ENCODE measurements around the gene TRPM5.

Gene TRPM5

GRCh38 chr11:2431395-2431794 is 12.9 kb downstream of the TRPM5 start:
- H3K4me3 ChIP-seq (ENCODE audit: control insufficient read depth in 1 of 7, extremely low read depth in 1 of 7, insufficient read depth in 4 of 7, low read depth in 2 of 7, low read length in 6 of 7): no peak overlapping the region
- H3K9me3 ChIP-seq (ENCODE audit: control extremely low read depth in 1 of 5, control insufficient read depth in 4 of 5, insufficient read depth in 2 of 5, low read depth in 1 of 5, low read length in 4 of 5): no peaks in the 10 kb centered on the region
- H3K27ac ChIP-seq (ENCODE audit: insufficient read depth in 1 of 2, low read depth in 1 of 2, low read length in 2 of 2, poor library complexity in 1 of 2, severe bottlenecking in 2 of 2): no peak overlapping the region
- POLR2A ChIA-PET: no interaction called here
- CTCF ChIA-PET: interaction anchor here (1.0 to 2.8 kb wide), 6 partner anchors 10 to 452 kb away, joined by 3 to 28 read pairs (median 3); no protein-coding TSS in a partner anchor
- H3K36me3 ChIP-seq (ENCODE audit: control insufficient read depth in 4 of 4, insufficient read depth in 4 of 4, low read length in 3 of 4): no peaks in the 10 kb centered on the region
- no peaks in the 10 kb centered on the region for H3K4me1 ChIP-seq (ENCODE audit: control extremely low read depth in 1 of 4, control insufficient read depth in 4 of 4, insufficient read depth in 4 of 4, low read length in 3 of 4)
- 100% methylated on average over 1 of the region's 1 CpG for WGBS (ENCODE audit: insufficient coverage)
- no peak for DNase-seq
- no peaks in the 10 kb centered on the region for H3K27me3 ChIP-seq (replicated peaks in 2 of 5; ENCODE audit: control insufficient read depth in 4 of 5, insufficient read depth in 5 of 5, low read length in 4 of 5)

- ChIA-PET POLR2A (interaction anchor here (0.6 kb wide), 1 partner anchor 251 kb away, joined by 3 read pairs; no protein-coding TSS in a partner anchor), CTCF (interaction anchor here (0.7 to 11.1 kb wide), 10 partner anchors 11 to 462 kb away, joined by 3 to 284 read pairs (median 4); no protein-coding TSS in a partner anchor)
- H3K36me3 ChIP-seq (ENCODE audit: control insufficient read depth in 4 of 4, insufficient read depth in 4 of 4, low read length in 3 of 4): no peaks in the 10 kb centered on the region
- H3K4me1 ChIP-seq (ENCODE audit: control extremely low read depth in 1 of 4, control insufficient read depth in 4 of 4, insufficient read depth in 4 of 4, low read length in 3 of 4): no peaks in the 10 kb centered on the region
- no peaks in the 10 kb centered on the region for H3K9me3 ChIP-seq (ENCODE audit: control extremely low read depth in 1 of 5, control insufficient read depth in 4 of 5, insufficient read depth in 2 of 5, low read depth in 1 of 5, low read length in 4 of 5)
- no peak overlapping the region for H3K4me3 ChIP-seq (ENCODE audit: control insufficient read depth in 1 of 7, extremely low read depth in 1 of 7, insufficient read depth in 4 of 7, low read depth in 2 of 7, low read length in 6 of 7)
- DNase-seq: peak; percentile 70 to 84 (median 76)
- H3K27me3 ChIP-seq (replicated peaks in 2 of 5; ENCODE audit: control insufficient read depth in 4 of 5, insufficient read depth in 5 of 5, low read length in 4 of 5): no peaks in the 10 kb centered on the region
- WGBS (ENCODE audit: insufficient coverage): 61% methylated on average over 4 of the region's 8 CpGs
- H3K27ac ChIP-seq (ENCODE audit: insufficient read depth in 1 of 2, low read depth in 1 of 2, low read length in 2 of 2, poor library complexity in 1 of 2, severe bottlenecking in 2 of 2): no peak overlapping the region
Observed at GRCh38 chr11:2428322-2428795, 16.0 kb downstream of the TRPM5 start.

- H3K4me3 ChIP-seq (ENCODE audit: control insufficient read depth in 1 of 7, extremely low read depth in 1 of 7, insufficient read depth in 4 of 7, low read depth in 2 of 7, low read length in 6 of 7): no peak overlapping the region
- DNase-seq: no peak
- H3K4me1 ChIP-seq (ENCODE audit: control extremely low read depth in 1 of 4, control insufficient read depth in 4 of 4, insufficient read depth in 4 of 4, low read length in 3 of 4): no peaks in the 10 kb centered on the region
- no peaks in the 10 kb centered on the region for H3K9me3 ChIP-seq (ENCODE audit: control extremely low read depth in 1 of 5, control insufficient read depth in 4 of 5, insufficient read depth in 2 of 5, low read depth in 1 of 5, low read length in 4 of 5)
- POLR2A ChIA-PET: interaction anchor here (0.6 kb wide), 1 partner anchor 252 kb away, joined by 3 read pairs; no protein-coding TSS in a partner anchor
- H3K27me3 ChIP-seq (replicated peaks in 2 of 5; ENCODE audit: control insufficient read depth in 4 of 5, insufficient read depth in 5 of 5, low read length in 4 of 5): no peaks in the 10 kb centered on the region
- no peaks in the 10 kb centered on the region for H3K36me3 ChIP-seq (ENCODE audit: control insufficient read depth in 4 of 4, insufficient read depth in 4 of 4, low read length in 3 of 4)
- CTCF ChIA-PET: interaction anchor here (0.7 to 11.4 kb wide), 14 partner anchors 9 to 475 kb away, joined by 3 to 284 read pairs (median 4); partner anchors contain the start of genes C11orf21 and TSPAN32
- WGBS (ENCODE audit: insufficient coverage): 81% methylated on average over 11 of the region's 12 CpGs
- H3K27ac ChIP-seq (ENCODE audit: insufficient read depth in 1 of 2, low read depth in 1 of 2, low read length in 2 of 2, poor library complexity in 1 of 2, severe bottlenecking in 2 of 2): no peak overlapping the region
Observed at GRCh38 chr11:2427721-2428321, 16.5 kb downstream of the TRPM5 start.

GRCh38 chr11:2426826-2427521 is 17.3 kb downstream of the TRPM5 start:
- Histone ChIP-seq H3K27ac (ENCODE audit: insufficient read depth in 1 of 2, low read depth in 1 of 2, low read length in 2 of 2, poor library complexity in 1 of 2, severe bottlenecking in 2 of 2) (no peak overlapping the region), H3K27me3 (replicated peaks in 2 of 5; ENCODE audit: control insufficient read depth in 4 of 5, insufficient read depth in 5 of 5, low read length in 4 of 5) (no peaks in the 10 kb centered on the region), H3K4me3 (ENCODE audit: control insufficient read depth in 1 of 7, extremely low read depth in 1 of 7, insufficient read depth in 4 of 7, low read depth in 2 of 7, low read length in 6 of 7) (no peak overlapping the region), H3K4me1 (ENCODE audit: control extremely low read depth in 1 of 4, control insufficient read depth in 4 of 4, insufficient read depth in 4 of 4, low read length in 3 of 4) (no peaks in the 10 kb centered on the region), H3K36me3 (ENCODE audit: control insufficient read depth in 4 of 4, insufficient read depth in 4 of 4, low read length in 3 of 4) (no peaks in the 10 kb centered on the region), H3K9me3 (ENCODE audit: control extremely low read depth in 1 of 5, control insufficient read depth in 4 of 5, insufficient read depth in 2 of 5, low read depth in 1 of 5, low read length in 4 of 5) (no peaks in the 10 kb centered on the region)
- CTCF ChIA-PET: interaction anchor here (0.7 to 11.4 kb wide), 13 partner anchors 10 to 476 kb away, joined by 3 to 284 read pairs (median 4); partner anchors contain the start of genes C11orf21 and TSPAN32
- POLR2A ChIA-PET: interaction anchor here (1.5 kb wide), 1 partner anchor 104 kb away, joined by 5 read pairs; no protein-coding TSS in a partner anchor
- DNase-seq: no peak
- 95% methylated on average over 10 of the region's 14 CpGs for WGBS (ENCODE audit: insufficient coverage)

- Histone ChIP-seq H3K27ac (ENCODE audit: insufficient read depth in 1 of 2, low read depth in 1 of 2, low read length in 2 of 2, poor library complexity in 1 of 2, severe bottlenecking in 2 of 2) (no peak overlapping the region), H3K27me3 (replicated peaks in 2 of 5; ENCODE audit: control insufficient read depth in 4 of 5, insufficient read depth in 5 of 5, low read length in 4 of 5) (no peaks in the 10 kb centered on the region)
- WGBS (ENCODE audit: insufficient coverage): over 99% methylated on average over 13 of the region's 13 CpGs
Observed at GRCh38 chr11:2426221-2426620, 18.1 kb downstream of the TRPM5 start.

GRCh38 chr11:2425506-2425905 is 18.8 kb downstream of the TRPM5 start:
- Histone ChIP-seq H3K4me3 (ENCODE audit: control insufficient read depth in 1 of 7, extremely low read depth in 1 of 7, insufficient read depth in 4 of 7, low read depth in 2 of 7, low read length in 6 of 7) (no peak overlapping the region), H3K4me1 (ENCODE audit: control extremely low read depth in 1 of 4, control insufficient read depth in 4 of 4, insufficient read depth in 4 of 4, low read length in 3 of 4) (peaks cover 0 to 3% (median 2%) of the 10 kb centered on the region in 4 experiments), H3K36me3 (ENCODE audit: control insufficient read depth in 4 of 4, insufficient read depth in 4 of 4, low read length in 3 of 4) (no peaks in the 10 kb centered on the region), H3K27me3 (replicated peaks in 2 of 5; ENCODE audit: control insufficient read depth in 4 of 5, insufficient read depth in 5 of 5, low read length in 4 of 5) (no peaks in the 10 kb centered on the region), H3K27ac (ENCODE audit: insufficient read depth in 1 of 2, low read depth in 1 of 2, low read length in 2 of 2, poor library complexity in 1 of 2, severe bottlenecking in 2 of 2) (no peak overlapping the region), H3K9me3 (ENCODE audit: control extremely low read depth in 1 of 5, control insufficient read depth in 4 of 5, insufficient read depth in 2 of 5, low read depth in 1 of 5, low read length in 4 of 5) (no peaks in the 10 kb centered on the region)
- ChIA-PET CTCF (interaction anchor here (0.9 to 11.4 kb wide), 5 partner anchors 104 to 465 kb away, joined by 3 to 284 read pairs (median 64); partner anchors contain the start of genes C11orf21 and TSPAN32), POLR2A (interaction anchor here (1.5 kb wide), 1 partner anchor 106 kb away, joined by 5 read pairs; no protein-coding TSS in a partner anchor)
- 86% methylated on average over 6 of the region's 8 CpGs for WGBS (ENCODE audit: insufficient coverage)
- DNase-seq: no peak

More at GRCh38 chr11:2426221-2426620, 18.1 kb downstream of the TRPM5 start:
- Histone ChIP-seq H3K9me3 (ENCODE audit: control extremely low read depth in 1 of 5, control insufficient read depth in 4 of 5, insufficient read depth in 2 of 5, low read depth in 1 of 5, low read length in 4 of 5) (no peaks in the 10 kb centered on the region), H3K4me1 (ENCODE audit: control extremely low read depth in 1 of 4, control insufficient read depth in 4 of 4, insufficient read depth in 4 of 4, low read length in 3 of 4) (no peaks in the 10 kb centered on the region), H3K36me3 (ENCODE audit: control insufficient read depth in 4 of 4, insufficient read depth in 4 of 4, low read length in 3 of 4) (no peaks in the 10 kb centered on the region), H3K4me3 (ENCODE audit: control insufficient read depth in 1 of 7, extremely low read depth in 1 of 7, insufficient read depth in 4 of 7, low read depth in 2 of 7, low read length in 6 of 7) (no peak overlapping the region)
- ChIA-PET POLR2A (interaction anchor here (1.5 kb wide), 1 partner anchor 105 kb away, joined by 5 read pairs; no protein-coding TSS in a partner anchor), CTCF (interaction anchor here (0.9 to 11.4 kb wide), 6 partner anchors 28 to 464 kb away, joined by 3 to 284 read pairs (median 35); partner anchors contain the start of genes C11orf21 and TSPAN32)
- DNase-seq: no peak

Data from common myeloid progenitor, CD34-positive (primary cell).